OCI-LY1 (cell line): ENCODE measurements around the gene GCK.
"Not testable (repeated sequence)": the region's sequence is repeated elsewhere in the genome, so short reads cannot be mapped to it uniquely, and the experiment has no call there.

Experiments used
- H2AFZ ChIP-seq: fragments of 200-600 bp; sonication (generic), shearing (Covaris generic); 2 replicates; pipeline ENCODE4 v1.6.0; 2014; ENCODE audit warnings: antibody characterized with exemption, mild to moderate bottlenecking, low read length
- H3F3A ChIP-seq: fragments of 200-600 bp; sonication (generic), shearing (Covaris generic); 2 replicates; pipeline ENCODE4 v1.6.0; 2014; ENCODE audit warnings: mild to moderate bottlenecking, antibody characterized with exemption, low read length, moderate library complexity; ENCODE audit not compliant: insufficient read depth
- H3K27ac ChIP-seq: fragments of 200-600 bp; sonication (generic); 2 replicates; pipeline ENCODE4 v1.5.1; 2014; ENCODE audit warnings: low read length, mixed run types, mild to moderate bottlenecking, low read depth; ENCODE audit not compliant: poor library complexity, severe bottlenecking
- H3K27me3 ChIP-seq: fragments of 200-600 bp; sonication (generic); 2 replicates; pipeline ENCODE4 v1.6.0; 2014; ENCODE audit warnings: antibody characterized with exemption, mild to moderate bottlenecking, low read length, moderate library complexity; ENCODE audit not compliant: insufficient read depth
- H3K36me3 ChIP-seq: fragments of 200-600 bp; sonication (generic); 2 replicates; pipeline ENCODE4 v1.6.1; 2014; ENCODE audit warnings: mild to moderate bottlenecking, antibody characterized with exemption, low read length, moderate library complexity, mixed read lengths; ENCODE audit not compliant: insufficient read depth
- H3K4me1 ChIP-seq: fragments of 200-600 bp; sonication (generic); 2 replicates; pipeline ENCODE4 v1.5.1; 2014; ENCODE audit warnings: mild to moderate bottlenecking, low read length, moderate library complexity; ENCODE audit not compliant: insufficient read depth, severe bottlenecking
- H3K4me2 ChIP-seq: fragments of 200-600 bp; sonication (generic), shearing (Covaris generic); 2 replicates; pipeline ENCODE4 v1.6.1; 2014; ENCODE audit warnings: low read length
- H3K4me3 ChIP-seq: fragments of 200-600 bp; sonication (generic); 2 replicates; pipeline ENCODE4 v1.5.1; 2014; ENCODE audit warnings: low read length, low read depth, mild to moderate bottlenecking, mixed read lengths; ENCODE audit not compliant: poor library complexity, severe bottlenecking
- H3K79me2 ChIP-seq: fragments of 200-600 bp; shearing (Covaris generic); 2 replicates; pipeline ENCODE4 v1.6.1; 2016; ENCODE audit warnings: mixed run types, low read length, mixed read lengths; ENCODE audit not compliant: insufficient read depth
- H3K9ac ChIP-seq: fragments of 200-600 bp; sonication (generic), shearing (Covaris generic); 2 replicates; pipeline ENCODE4 v1.6.1; 2014; ENCODE audit warnings: mild to moderate bottlenecking, low read length, mixed read lengths
- H3K9me2 ChIP-seq: fragments of 200-600 bp; sonication (generic), shearing (Covaris generic); 2 replicates; pipeline ENCODE4 v1.6.1; 2014; ENCODE audit warnings: low read depth, mild to moderate bottlenecking, low read length, mixed read lengths
- H3K9me3 ChIP-seq: fragments of 200-600 bp; shearing (Covaris generic); 2 replicates; pipeline ENCODE4 v1.6.1; 2014; ENCODE audit warnings: low read length, mixed read lengths
- H4K20me1 ChIP-seq: fragments of 200-600 bp; sonication (generic), shearing (Covaris generic); 2 replicates; pipeline ENCODE4 v1.6.0; 2016; ENCODE audit warnings: mild to moderate bottlenecking, low read length; ENCODE audit not compliant: insufficient read depth
- EZH2 ChIP-seq: fragments of 200-600 bp; sonication (generic), shearing (Covaris generic); IDR thresholded peaks from 2 replicates; pipeline ENCODE4 v1.8.0; 2017; ENCODE audit warnings: borderline replicate concordance, mixed run types, mild to moderate bottlenecking, antibody characterized with exemption, low read length, moderate library complexity, mixed read lengths
- TF ChIP-seq, protein P1 (sequence below): fragments of 200-600 bp; sonication (generic), shearing (Covaris generic); IDR thresholded peaks from 2 replicates; pipeline ENCODE4 v1.5.1; 2017; ENCODE audit warnings: mild to moderate bottlenecking, antibody characterized with exemption, low read length, moderate library complexity, mixed read lengths

The GCK gene

DNA sequence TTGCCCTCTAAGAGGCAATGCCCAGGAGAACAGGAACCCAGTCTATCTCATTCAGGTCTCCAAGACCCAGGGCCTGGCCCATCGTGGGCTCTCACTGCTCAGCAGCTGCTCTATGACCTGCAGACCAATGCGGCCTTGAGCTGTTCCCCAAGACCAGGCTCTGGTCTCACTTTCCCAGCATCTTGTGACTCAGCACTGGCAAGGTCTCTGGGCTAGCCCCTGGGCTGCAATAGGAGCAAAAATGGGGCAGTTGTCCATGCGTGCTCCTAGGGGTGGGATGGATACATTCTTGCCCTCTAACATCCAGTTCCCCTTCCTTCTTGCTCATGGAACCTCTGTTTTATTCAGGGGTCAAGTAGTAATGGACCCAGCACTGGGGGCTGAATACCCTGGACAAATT is 13.5 kb downstream of the GCK start:
- no peak overlapping the region for H2AFZ ChIP-seq
- peaks cover 31% of the 10 kb centered on the region; the same call in 1 of the 2 replicates for H3K27me3 ChIP-seq
- H3K9ac ChIP-seq: no peak overlapping the region
- H4K20me1 ChIP-seq: no peaks in the 10 kb centered on the region
- H3K36me3 ChIP-seq: no peaks in the 10 kb centered on the region
- H3K4me1 ChIP-seq: no peaks in the 10 kb centered on the region
- H3K4me3 ChIP-seq: no peak overlapping the region
- H3K27ac ChIP-seq: no peak overlapping the region
- 0 out of 2 replicates have a peak, but pooled peaks cover under 1% of the 10 kb centered on the region for H3K9me3 ChIP-seq
- H3K9me2 ChIP-seq: no peaks in the 10 kb centered on the region
- no peak overlapping the region for H3K4me2 ChIP-seq
- no peaks in the 10 kb centered on the region for H3K79me2 ChIP-seq
- no peak for TF ChIP-seq EZH2
- TF ChIP-seq, protein P1, sequence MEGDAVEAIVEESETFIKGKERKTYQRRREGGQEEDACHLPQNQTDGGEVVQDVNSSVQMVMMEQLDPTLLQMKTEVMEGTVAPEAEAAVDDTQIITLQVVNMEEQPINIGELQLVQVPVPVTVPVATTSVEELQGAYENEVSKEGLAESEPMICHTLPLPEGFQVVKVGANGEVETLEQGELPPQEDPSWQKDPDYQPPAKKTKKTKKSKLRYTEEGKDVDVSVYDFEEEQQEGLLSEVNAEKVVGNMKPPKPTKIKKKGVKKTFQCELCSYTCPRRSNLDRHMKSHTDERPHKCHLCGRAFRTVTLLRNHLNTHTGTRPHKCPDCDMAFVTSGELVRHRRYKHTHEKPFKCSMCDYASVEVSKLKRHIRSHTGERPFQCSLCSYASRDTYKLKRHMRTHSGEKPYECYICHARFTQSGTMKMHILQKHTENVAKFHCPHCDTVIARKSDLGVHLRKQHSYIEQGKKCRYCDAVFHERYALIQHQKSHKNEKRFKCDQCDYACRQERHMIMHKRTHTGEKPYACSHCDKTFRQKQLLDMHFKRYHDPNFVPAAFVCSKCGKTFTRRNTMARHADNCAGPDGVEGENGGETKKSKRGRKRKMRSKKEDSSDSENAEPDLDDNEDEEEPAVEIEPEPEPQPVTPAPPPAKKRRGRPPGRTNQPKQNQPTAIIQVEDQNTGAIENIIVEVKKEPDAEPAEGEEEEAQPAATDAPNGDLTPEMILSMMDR: no peak
- H3F3A ChIP-seq: no peaks in the 10 kb centered on the region

DNA sequence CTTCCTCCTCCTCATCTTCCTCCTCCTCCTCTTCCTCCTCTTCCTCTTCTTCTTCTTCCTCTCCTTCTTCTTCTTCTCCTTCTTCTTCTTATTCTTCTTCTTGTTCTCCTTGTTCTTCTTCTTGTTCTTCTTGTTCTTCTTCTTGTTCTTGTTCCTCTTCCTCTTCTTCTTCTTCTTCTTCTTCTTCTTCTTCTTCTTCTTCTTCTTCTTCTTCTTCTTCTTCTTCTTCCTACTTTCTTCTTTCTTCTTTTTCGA is 14.6 kb downstream of the GCK start:
- not testable (repeated sequence) for H3K27ac ChIP-seq, H3K9ac ChIP-seq, H3K9me2 ChIP-seq, H3K4me2 ChIP-seq, H3K36me3 ChIP-seq, H3F3A ChIP-seq, H3K4me1 ChIP-seq, H3K79me2 ChIP-seq, H3K4me3 ChIP-seq, H4K20me1 ChIP-seq, H3K9me3 ChIP-seq, H2AFZ ChIP-seq
- peaks cover 29% of the 10 kb centered on the region; the same call in 1 of the 2 replicates for H3K27me3 ChIP-seq

DNA sequence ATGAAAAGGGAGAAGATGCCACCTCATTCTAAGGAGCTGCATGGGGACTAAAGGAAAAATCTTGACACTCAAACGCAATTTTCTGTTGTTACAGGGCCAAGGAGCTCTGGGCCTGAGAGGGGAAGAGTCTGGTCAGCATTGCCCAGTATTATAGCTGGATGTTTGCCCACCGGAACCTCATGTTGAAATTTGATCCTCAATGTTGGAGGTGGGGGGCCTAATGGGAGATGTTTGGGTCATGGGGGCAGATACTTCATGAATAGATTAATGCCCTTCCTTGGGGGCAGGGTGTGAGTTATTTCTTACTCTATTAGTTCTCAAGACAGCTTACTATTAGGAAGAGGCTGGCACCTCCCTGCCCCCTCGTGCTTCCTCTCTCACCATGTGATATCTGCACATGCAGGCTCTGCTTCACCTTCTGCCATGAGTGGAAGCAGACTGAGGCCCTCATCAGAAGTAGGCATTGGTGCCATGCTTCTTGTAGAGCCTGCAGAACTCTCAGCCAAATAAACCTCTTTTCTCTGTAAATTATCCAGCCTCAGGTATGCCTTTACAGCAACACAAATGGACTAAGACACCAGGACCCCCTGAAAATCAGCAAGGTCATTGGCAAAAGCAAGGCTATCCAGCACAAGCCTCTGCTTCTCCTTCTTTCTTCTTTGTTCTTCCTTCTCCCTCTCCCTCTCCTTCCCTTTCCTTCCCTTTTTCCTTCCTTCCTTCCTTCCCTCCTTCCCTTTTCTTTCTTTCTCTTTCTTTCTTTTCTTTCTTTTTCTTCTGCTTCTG is 15.1 kb downstream of the GCK start:
- H3K27ac ChIP-seq: no peak overlapping the region
- H3K9me2 ChIP-seq: no peaks in the 10 kb centered on the region
- H3K4me3 ChIP-seq: no peak overlapping the region
- H3K4me1 ChIP-seq: no peaks in the 10 kb centered on the region
- 0 out of 2 replicates have a peak, but pooled peaks cover 3% of the 10 kb centered on the region for H3K9me3 ChIP-seq
- H3K79me2 ChIP-seq: no peaks in the 10 kb centered on the region
- no peak overlapping the region for H3K4me2 ChIP-seq
- no peak overlapping the region for H3K9ac ChIP-seq
- H3F3A ChIP-seq: no peaks in the 10 kb centered on the region
- no peaks in the 10 kb centered on the region for H3K36me3 ChIP-seq
- H2AFZ ChIP-seq: no peak overlapping the region
- no peak for TF ChIP-seq EZH2
- TF ChIP-seq, protein P1: no peak
- H4K20me1 ChIP-seq: no peaks in the 10 kb centered on the region
- peaks cover 29% of the 10 kb centered on the region; the same call in 1 of the 2 replicates for H3K27me3 ChIP-seq
